Subcutaneous adipose tissue (tissue), 4 donors: Measurements from ENCODE around the gene MET. TPM values are rescaled to one million over a fixed set of nuclear protein-coding genes. Genes with fewer than 3 reads are reported as not detected.

Experiments used
- CTCF ChIP-seq: fragments of 450-650 bp; IDR thresholded peaks from one replicate; pipeline ENCODE4 v1.5.1; 2016; ENCODE audit warnings: low read depth, mild to moderate bottlenecking, control low read depth, antibody characterized with exemption, moderate library complexity
- total RNA-seq, 4 donors: library from RNA; depleted of rRNA; stranded (reverse); fragments of >200 nt; gene quantifications; one replicate each; pipeline ENCODE4 v1.1.0, GENCODE V29; 2016

The MET gene
- total RNA-seq, 4 donors from 2014 or later: 15.6 to 49.5 (median 40.7) TPM

GRCh38 chr7:116724560-116725231 lies 52.7 kb downstream of the MET start:
- no peak for TF ChIP-seq CTCF

- no peak for TF ChIP-seq CTCF
Measured at GRCh38 chr7:116726149-116726548, 54.2 kb downstream of the MET start.

GRCh38 chr7:116726713-116727431 lies 54.9 kb downstream of the MET start:
- TF ChIP-seq CTCF: no peak

- no peak for TF ChIP-seq CTCF
Measured at GRCh38 chr7:116727432-116728009, 55.5 kb downstream of the MET start.

GRCh38 chr7:116728413-116728812 lies 56.4 kb downstream of the MET start:
- no peak for TF ChIP-seq CTCF

- TF ChIP-seq CTCF: no peak
Measured at GRCh38 chr7:116730097-116731022, 58.4 kb downstream of the MET start.
